ENCODE data around the gene BCO2. TPM values are rescaled to one million over a fixed set of nuclear protein-coding genes. Genes with fewer than 3 reads are reported as not detected.
"Not testable (repeated sequence)": the region's sequence is repeated elsewhere in the genome, so short reads cannot be mapped to it uniquely, and the experiment has no call there.

Gene BCO2
- total RNA-seq, 2 donors from 2014 or later: 1.7 to 6.0 TPM

- DNase-seq: no peak
- intact Hi-C loops (cut with DNase I): no loop called here
- Histone ChIP-seq H3K9ac (ENCODE audit: low read depth in 2 of 2, low read length in 2 of 2) (no peak overlapping the region), H3K4me3 (no peak overlapping the region), H3K27me3 (no peaks in the 10 kb centered on the region), H3K36me3 (no peaks in the 10 kb centered on the region), H3K4me1 (no peaks in the 10 kb centered on the region), H3K9me3 (no peaks in the 10 kb centered on the region), H3K27ac (no peak overlapping the region)
- TF ChIP-seq, protein P1, sequence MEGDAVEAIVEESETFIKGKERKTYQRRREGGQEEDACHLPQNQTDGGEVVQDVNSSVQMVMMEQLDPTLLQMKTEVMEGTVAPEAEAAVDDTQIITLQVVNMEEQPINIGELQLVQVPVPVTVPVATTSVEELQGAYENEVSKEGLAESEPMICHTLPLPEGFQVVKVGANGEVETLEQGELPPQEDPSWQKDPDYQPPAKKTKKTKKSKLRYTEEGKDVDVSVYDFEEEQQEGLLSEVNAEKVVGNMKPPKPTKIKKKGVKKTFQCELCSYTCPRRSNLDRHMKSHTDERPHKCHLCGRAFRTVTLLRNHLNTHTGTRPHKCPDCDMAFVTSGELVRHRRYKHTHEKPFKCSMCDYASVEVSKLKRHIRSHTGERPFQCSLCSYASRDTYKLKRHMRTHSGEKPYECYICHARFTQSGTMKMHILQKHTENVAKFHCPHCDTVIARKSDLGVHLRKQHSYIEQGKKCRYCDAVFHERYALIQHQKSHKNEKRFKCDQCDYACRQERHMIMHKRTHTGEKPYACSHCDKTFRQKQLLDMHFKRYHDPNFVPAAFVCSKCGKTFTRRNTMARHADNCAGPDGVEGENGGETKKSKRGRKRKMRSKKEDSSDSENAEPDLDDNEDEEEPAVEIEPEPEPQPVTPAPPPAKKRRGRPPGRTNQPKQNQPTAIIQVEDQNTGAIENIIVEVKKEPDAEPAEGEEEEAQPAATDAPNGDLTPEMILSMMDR (IDR thresholded peaks at IDR 0.05): no peak
These were observed 4.3 kb downstream of the BCO2 start for GRCh38 chr11:112179601-112180000.

DNA sequence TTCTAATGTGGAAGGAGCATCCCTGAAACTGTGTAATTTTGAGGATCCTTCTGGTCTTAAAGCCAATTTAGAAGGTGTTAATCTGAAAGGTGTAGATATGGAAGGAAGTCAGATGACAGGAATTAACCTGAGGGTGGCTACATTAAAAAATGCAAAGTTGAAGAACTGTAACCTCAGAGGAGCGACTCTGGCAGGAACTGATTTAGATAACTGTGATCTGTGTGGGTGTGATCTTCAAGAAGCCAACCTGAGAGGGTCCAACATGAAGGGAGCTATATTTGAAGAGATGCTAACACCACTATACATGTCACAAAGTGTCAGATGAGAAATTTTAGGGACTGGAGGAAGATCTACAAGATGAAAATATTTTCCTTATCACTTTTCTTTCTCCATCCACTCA lies 7.6 kb downstream of the BCO2 start:
- TF ChIP-seq, protein P1 (IDR thresholded peaks at IDR 0.05): no peak
- no peaks in the 10 kb centered on the region for H3K4me1 ChIP-seq
- no peak overlapping the region for H3K27ac ChIP-seq
- H3K4me3 ChIP-seq: no peak overlapping the region
- no peaks in the 10 kb centered on the region for H3K36me3 ChIP-seq
- intact Hi-C loops (cut with DNase I): no loop called here
- H3K27me3 ChIP-seq: no peaks in the 10 kb centered on the region
- no peak overlapping the region for H3K9ac ChIP-seq (ENCODE audit: low read depth in 2 of 2, low read length in 2 of 2)
- H3K9me3 ChIP-seq: no peaks in the 10 kb centered on the region
- DNase-seq: no peak

GRCh38 chr11:112185883-112186282 lies 10.6 kb downstream of the BCO2 start:
- Histone ChIP-seq H3K4me3 (no peak overlapping the region), H3K4me1 (no peaks in the 10 kb centered on the region), H3K36me3 (no peaks in the 10 kb centered on the region), H3K27me3 (no peaks in the 10 kb centered on the region), H3K9me3 (no peaks in the 10 kb centered on the region), H3K9ac (ENCODE audit: low read depth in 2 of 2, low read length in 2 of 2) (no peak overlapping the region), H3K27ac (no peak overlapping the region)
- intact Hi-C loops (cut with DNase I): no loop called here
- TF ChIP-seq, protein P1 (IDR thresholded peaks at IDR 0.05): no peak
- DNase-seq: no peak

- Histone ChIP-seq H3K27me3 (no peaks in the 10 kb centered on the region), H3K27ac (no peak overlapping the region), H3K9me3 (no peaks in the 10 kb centered on the region), H3K4me3 (no peak overlapping the region), H3K9ac (ENCODE audit: low read depth in 2 of 2, low read length in 2 of 2) (no peak overlapping the region), H3K4me1 (no peaks in the 10 kb centered on the region), H3K36me3 (no peaks in the 10 kb centered on the region)
- TF ChIP-seq, protein P1 (IDR thresholded peaks at IDR 0.05): no peak
- no peak for DNase-seq
- intact Hi-C loops (cut with DNase I): no loop called here
These were observed 11.0 kb downstream of the BCO2 start for GRCh38 chr11:112186304-112186703.

GRCh38 chr11:112195113-112195512 lies 19.8 kb downstream of the BCO2 start:
- intact Hi-C loops (cut with DNase I); DNase-seq; H3K4me1 ChIP-seq; H3K27me3 ChIP-seq; H3K9ac ChIP-seq (ENCODE audit: low read depth in 2 of 2, low read length in 2 of 2); H3K36me3 ChIP-seq; H3K27ac ChIP-seq; H3K9me3 ChIP-seq; H3K4me3 ChIP-seq: not testable (repeated sequence)

DNA sequence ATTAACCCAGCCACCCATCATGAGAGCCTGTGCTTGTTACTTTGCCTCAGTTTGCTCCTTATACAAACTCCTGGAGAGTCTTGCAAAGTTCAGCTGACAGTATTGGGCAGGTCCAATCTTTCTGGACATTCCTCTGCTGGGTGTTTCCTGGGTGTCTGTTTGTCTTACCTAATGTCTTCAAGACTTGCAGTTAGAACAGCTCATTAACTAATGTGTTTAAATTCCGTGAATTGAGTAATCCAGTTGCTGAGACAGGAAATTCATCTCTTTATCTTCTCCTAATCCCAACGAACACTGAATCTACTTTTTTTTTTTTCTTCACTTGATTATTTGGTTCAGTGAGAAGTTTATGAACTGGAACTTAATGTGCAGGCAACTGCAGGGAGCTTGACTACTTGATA lies 20.6 kb downstream of the BCO2 start:
- no peaks in the 10 kb centered on the region for H3K4me1 ChIP-seq
- no peaks in the 10 kb centered on the region for H3K27me3 ChIP-seq
- H3K36me3 ChIP-seq: no peaks in the 10 kb centered on the region
- TF ChIP-seq, protein P1 (IDR thresholded peaks at IDR 0.05): no peak
- no peaks in the 10 kb centered on the region for H3K9me3 ChIP-seq
- no peak overlapping the region for H3K9ac ChIP-seq (ENCODE audit: low read depth in 2 of 2, low read length in 2 of 2)
- no peak overlapping the region for H3K27ac ChIP-seq
- no peak for DNase-seq
- intact Hi-C loops (cut with DNase I): no loop called here
- H3K4me3 ChIP-seq: no peak overlapping the region

Measured in colonic mucosa (tissue), 4 donors.